ENCODE data around the gene CRTC1.

DNA sequence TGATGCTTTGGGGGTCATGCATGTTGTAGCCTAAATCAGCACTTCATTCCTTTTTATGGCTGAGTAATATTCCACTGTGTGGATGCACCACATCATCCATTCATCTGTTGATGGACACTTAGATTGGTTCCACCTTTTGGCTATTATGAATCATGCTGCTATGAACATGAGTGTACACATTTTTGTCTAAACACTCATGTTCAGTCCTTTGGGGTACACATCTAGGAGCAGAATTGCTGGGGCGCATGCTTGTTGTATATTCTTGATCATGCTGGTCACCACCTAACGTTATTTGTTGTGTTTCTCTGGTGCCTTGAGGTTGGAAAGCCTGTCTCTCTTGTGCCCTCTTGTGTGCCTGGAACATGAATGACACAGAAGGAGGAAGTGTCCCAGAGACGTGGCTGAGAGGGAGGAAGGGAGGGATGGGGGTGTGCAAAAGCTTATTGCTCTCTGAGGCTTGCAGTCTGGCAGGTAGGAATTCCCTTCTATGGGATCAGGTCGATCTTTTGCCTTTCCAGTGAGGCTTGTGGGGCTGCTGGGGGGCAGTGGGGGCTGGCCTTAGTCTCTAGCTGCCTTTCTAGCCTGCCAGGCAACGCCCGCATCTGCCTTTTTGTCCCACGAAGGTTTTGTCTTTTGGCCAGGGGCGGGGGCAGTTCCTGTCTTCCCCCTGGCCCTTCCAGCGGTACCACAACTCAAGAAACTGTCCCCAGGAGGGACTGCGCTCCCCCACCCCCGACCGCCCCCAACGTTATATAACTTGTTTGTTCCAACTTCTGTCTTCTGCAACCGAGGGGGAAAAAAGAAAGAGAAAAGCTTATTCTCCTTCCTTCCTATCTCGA, 39.1 kb upstream of the CRTC1 start:
- TF ChIP-seq EZH2 (IDR thresholded peaks at IDR 0.05; ENCODE audit: insufficient read depth, poor library complexity, severe bottlenecking): no peak
- no peak for TF ChIP-seq EZH2phosphoT487 (IDR thresholded peaks at IDR 0.05; ENCODE audit: insufficient read depth, low read depth)
